GM12878 (cell line): ENCODE measurements around the gene CLSTN2. TPM values are rescaled to one million over a fixed set of nuclear protein-coding genes. Genes with fewer than 3 reads are reported as not detected.

Source experiments
- ATAC-seq: fragments of 200-7000 bp; cut with Tn5 transposase; 3 replicates; pipeline ENCODE4 v1.9.1; 2020; ENCODE audit warnings: mild to moderate bottlenecking, moderate library complexity
- BruUV-seq: library from RNA; stranded (reverse); fragments of 400-500 nt; replicated peaks from 2 replicates; lab custom pipeline; 2021; lab: Mats Ljungman, UMichigan
- CTCF ChIA-PET: fragments of 300-600 bp; sonication (Branson Sonifier 250); formaldehyde crosslinking; extraction: SDS; loops from one replicate; lab custom pipeline; 2021; ENCODE audit warnings: inconsistent platforms; lab: Yijun Ruan, JAX
- POLR2A ChIA-PET: fragments of 350-600 bp; formaldehyde crosslinking; extraction: SDS; loops from one replicate; lab custom pipeline; 2021; ENCODE audit warnings: inconsistent platforms; lab: Charles Lee
- RAD21 ChIA-PET: fragments of 300-600 bp; sonication (Branson Sonifier 250); formaldehyde crosslinking; loops from one replicate; lab custom pipeline; 2023; ENCODE audit warnings: antibody characterized with exemption; ENCODE audit not compliant: unreplicated experiment; lab: Charles Lee
- SMC1A ChIA-PET: fragments of 300-600 bp; sonication (Branson Sonifier 250); formaldehyde crosslinking; loops from one replicate; lab custom pipeline; 2023; ENCODE audit not compliant: unreplicated experiment, uncharacterized antibody; lab: Charles Lee
- DNase-seq: peaks from one replicate; pipeline ENCODE4 v3.0.0-alpha.2; 2011; ENCODE audit warnings: low read depth, low spot score
- FAIRE-seq: peaks from 3 replicates; lab custom pipeline; 2011; peaks lifted over from hg19 to GRCh38; lab: Jason Lieb, UNC
- H2AFZ ChIP-seq: 2 replicates; pipeline ENCODE4 v1.6.0; 2011; ENCODE audit warnings: low read depth, low read length, control low read depth; ENCODE audit not compliant: control insufficient read depth
- H3K27ac ChIP-seq: 2 replicates; pipeline ENCODE4 v1.5.1; 2011; ENCODE audit warnings: control low read depth; ENCODE audit not compliant: control insufficient read depth, insufficient read depth
- H3K27me3 ChIP-seq, 2 experiments: replicated peaks in 1 of 2; 2 replicates each; pipeline versions ENCODE4 v1.6.0 to v1.6.1; 2011; ENCODE audit warnings: low read length in 1 of 2; ENCODE audit not compliant: control insufficient read depth in 2 of 2, insufficient read depth in 2 of 2
- H3K36me3 ChIP-seq, 2 experiments: 2 replicates each; pipeline ENCODE4 v1.5.1; 2011; ENCODE audit warnings: low read length in 1 of 2; ENCODE audit not compliant: control insufficient read depth in 2 of 2, insufficient read depth in 2 of 2
- H3K4me1 ChIP-seq: 2 replicates; pipeline ENCODE4 v1.6.1; 2011; ENCODE audit warnings: mild to moderate bottlenecking, low read length, moderate library complexity, mixed read lengths; ENCODE audit not compliant: control insufficient read depth, insufficient read depth
- H3K4me2 ChIP-seq: 2 replicates; pipeline ENCODE4 v1.6.0; 2011; ENCODE audit warnings: control low read depth; ENCODE audit not compliant: control insufficient read depth, insufficient read depth
- H3K4me3 ChIP-seq: fragments of 200-600 bp; sonication (generic); 2 replicates; pipeline ENCODE4 v1.5.1; 2016
- H3K79me2 ChIP-seq: 2 replicates; pipeline ENCODE4 v1.6.0; 2011; ENCODE audit warnings: low read length; ENCODE audit not compliant: control insufficient read depth, insufficient read depth
- H3K9ac ChIP-seq: 2 replicates; pipeline ENCODE4 v1.8.0; 2011; ENCODE audit warnings: low read length, control low read depth, mixed read lengths; ENCODE audit not compliant: control insufficient read depth, insufficient read depth
- H3K9me3 ChIP-seq: replicated peaks from 3 replicates; pipeline ENCODE4 v1.5.1; 2011; ENCODE audit warnings: mild to moderate bottlenecking, low read length; ENCODE audit not compliant: control insufficient read depth, insufficient read depth
- H4K20me1 ChIP-seq: 2 replicates; pipeline ENCODE4 v1.6.0; 2011; ENCODE audit not compliant: control insufficient read depth, insufficient read depth
- JUNB ChIP-seq: IDR thresholded peaks from 2 replicates; pipeline ENCODE4 v1.6.1; 2016; ENCODE audit warnings: antibody characterized with exemption, mild to moderate bottlenecking
- RCOR1 ChIP-seq: conservative IDR thresholded peaks from 2 replicates; pipeline ENCODE4 v1.6.1; 2012; ENCODE audit warnings: low read depth, low read length, improper control_type of control experiment
- SMC3 ChIP-seq: IDR thresholded peaks from 2 replicates; pipeline ENCODE4 v1.6.1; 2011; ENCODE audit warnings: low read length, improper control_type of control experiment, borderline replicate concordance
- STAT1 ChIP-seq: fragments of 450-650 bp; conservative IDR thresholded peaks from 2 replicates; pipeline ENCODE4 v1.6.1; 2014; ENCODE audit warnings: antibody characterized with exemption, mild to moderate bottlenecking
- TAF1 ChIP-seq: IDR thresholded peaks from 2 replicates; pipeline ENCODE4 v1.6.1; 2011; ENCODE audit warnings: mild to moderate bottlenecking, low read depth, low read length, borderline replicate concordance
- YBX1 ChIP-seq: fragments of 450-650 bp; IDR thresholded peaks from 2 replicates; pipeline ENCODE4 v1.6.1; 2016; ENCODE audit warnings: antibody characterized with exemption
- WGBS: methylation state at CpG from one replicate; pipeline ENCODE4 v1.1.6; 2016; ENCODE audit warnings: low lambda C conversion rate; ENCODE audit not compliant: insufficient replicate concordance, insufficient coverage; ENCODE audit errors: missing lambda C conversion rate; 5-methylcytosine and 5-hydroxymethylcytosine counted together
- in situ Hi-C: fragments of 300-500 bp; cut with MboI; formaldehyde crosslinking; loops from 9 replicates; pipeline ENCODE4 v1.14.3; 2018; ENCODE audit warnings: mixed read lengths
- intact Hi-C: fragments of 100-400 bp; cut with micrococcal nuclease; formaldehyde crosslinking; loops from one replicate; pipeline ENCODE4 v1.14.2; 2022; ENCODE audit not compliant: unreplicated experiment
- polyA plus RNA-seq, 11 experiments: library from polyadenylated mRNA; depleted of rRNA in 4 of 11; unstranded in 6 of 11; stranded (reverse) in 5 of 11; fragments of >200 nt; fragmentation: Nextera tagmentation in 4 of 11; fragmentation: Illumina TruSeq in 1 of 11; extraction: Ambion mirVana in 4 of 11; extraction: Trizol in 1 of 11; gene quantifications; 1 replicate in 1 of 11; 2 replicates in 10 of 11; pipeline versions ENCODE4 v1.2.1 to v1.2.3, GENCODE V29; 2011 to 2016; ENCODE audit warnings: inconsistent platforms in 2 of 11, missing spikeins in 2 of 11, low read depth in 1 of 11
- total RNA-seq, 4 experiments: library from RNA; depleted of rRNA in 3 of 4; stranded (reverse); fragments of >200 nt in 3 of 4; fragmentation: Illumina TruSeq in 1 of 4; extraction: Trizol in 1 of 4; gene quantifications; 2 replicates each; pipeline versions ENCODE4 v1.2.1 to v1.2.3, GENCODE V29; 2013 to 2021
- TF ChIP-seq, protein P1 (sequence below): fragments of 450-650 bp; IDR thresholded peaks from 2 replicates; pipeline ENCODE4 v1.6.1; 2016; ENCODE audit warnings: mild to moderate bottlenecking
- TF ChIP-seq, protein P2 (sequence below): fragments of 450-650 bp; IDR thresholded peaks from 2 replicates; pipeline ENCODE4 v1.6.1; 2018; ENCODE audit warnings: mild to moderate bottlenecking, low read depth, moderate library complexity; ENCODE audit not compliant: partially characterized antibody

Gene CLSTN2
- total and polyA plus RNA-seq, 10 of the 15 experiments (the other 5 are each of a cell fraction or from before 2014, with no cell fraction given) = under 0.01 to 0.10 (median under 0.01) TPM; not detected in 5

DNA sequence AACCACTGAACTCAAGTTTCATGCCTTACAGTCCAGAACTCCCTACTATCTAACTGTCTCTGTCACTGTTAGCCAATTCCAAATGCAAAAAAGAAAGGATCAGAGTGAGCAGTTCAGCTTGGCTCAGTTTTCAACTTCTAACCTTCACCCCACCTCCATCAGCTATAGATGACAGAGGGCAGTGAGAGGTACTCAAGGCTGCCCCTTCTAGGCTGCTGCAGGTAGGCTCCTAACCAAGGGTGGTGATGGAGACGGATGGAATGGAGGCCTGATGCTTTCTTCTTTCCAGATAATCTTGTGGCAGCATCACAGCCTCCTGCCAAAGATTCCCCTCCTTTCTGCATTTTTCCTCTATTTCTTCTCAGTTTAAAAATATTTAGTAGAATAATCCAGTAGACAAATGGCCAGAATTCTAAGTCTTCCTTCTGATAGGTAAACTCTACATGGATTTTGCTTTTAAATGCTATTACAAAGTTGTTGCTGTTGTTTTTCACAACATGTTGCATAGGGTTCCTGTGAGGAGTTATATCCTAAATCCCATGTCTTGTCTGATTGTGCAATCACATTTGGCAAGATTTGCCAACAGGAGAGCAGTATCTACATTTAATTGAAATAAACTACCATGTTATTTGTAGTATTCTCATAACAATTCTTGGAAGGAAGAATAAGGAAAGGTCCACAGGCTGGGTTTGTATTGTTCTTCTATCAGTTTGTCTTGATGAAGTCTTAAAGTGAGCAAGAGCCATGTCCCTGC, 441.3 kb downstream of the CLSTN2 start:
- H3K9me3 ChIP-seq = no peaks in the 10 kb centered on the region
- RAD21 ChIA-PET = interaction anchor here (1.3 kb wide), 1 partner anchor 17 kb away, joined by 3 read pairs; no protein-coding TSS in a partner anchor
- H3K27ac ChIP-seq = no peak overlapping the region
- H3K36me3 ChIP-seq = no peaks in the 10 kb centered on the region
- no peak overlapping the region for H3K4me2 ChIP-seq
- in situ Hi-C loops = no loop called here
- SMC1A ChIA-PET = no interaction called here
- no peaks in the 10 kb centered on the region for H4K20me1 ChIP-seq
- ATAC-seq (no peak), DNase-seq (no peak), FAIRE-seq (no peak)
- intact Hi-C loops = no loop called here
- H3K4me3 ChIP-seq = no peak overlapping the region
- no peak overlapping the region for H2AFZ ChIP-seq
- CTCF ChIA-PET = interaction anchor here (1.3 kb wide), 1 partner anchor 122 kb away, joined by 3 read pairs; no protein-coding TSS in a partner anchor
- H3K9ac ChIP-seq = no peak overlapping the region
- no peaks in the 10 kb centered on the region for H3K4me1 ChIP-seq
- H3K79me2 ChIP-seq = no peaks in the 10 kb centered on the region
- TF ChIP-seq SMC3 (no peak), YBX1 (no peak), RCOR1 (no peak), STAT1 (no peak), TAF1 (no peak), JUNB (no peak)
- TF ChIP-seq, protein P1, sequence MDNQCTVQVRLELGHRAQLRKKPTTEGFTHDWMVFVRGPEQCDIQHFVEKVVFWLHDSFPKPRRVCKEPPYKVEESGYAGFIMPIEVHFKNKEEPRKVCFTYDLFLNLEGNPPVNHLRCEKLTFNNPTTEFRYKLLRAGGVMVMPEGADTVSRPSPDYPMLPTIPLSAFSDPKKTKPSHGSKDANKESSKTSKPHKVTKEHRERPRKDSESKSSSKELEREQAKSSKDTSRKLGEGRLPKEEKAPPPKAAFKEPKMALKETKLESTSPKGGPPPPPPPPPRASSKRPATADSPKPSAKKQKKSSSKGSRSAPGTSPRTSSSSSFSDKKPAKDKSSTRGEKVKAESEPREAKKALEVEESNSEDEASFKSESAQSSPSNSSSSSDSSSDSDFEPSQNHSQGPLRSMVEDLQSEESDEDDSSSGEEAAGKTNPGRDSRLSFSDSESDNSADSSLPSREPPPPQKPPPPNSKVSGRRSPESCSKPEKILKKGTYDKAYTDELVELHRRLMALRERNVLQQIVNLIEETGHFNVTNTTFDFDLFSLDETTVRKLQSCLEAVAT = no peak
- TF ChIP-seq, protein P2, sequence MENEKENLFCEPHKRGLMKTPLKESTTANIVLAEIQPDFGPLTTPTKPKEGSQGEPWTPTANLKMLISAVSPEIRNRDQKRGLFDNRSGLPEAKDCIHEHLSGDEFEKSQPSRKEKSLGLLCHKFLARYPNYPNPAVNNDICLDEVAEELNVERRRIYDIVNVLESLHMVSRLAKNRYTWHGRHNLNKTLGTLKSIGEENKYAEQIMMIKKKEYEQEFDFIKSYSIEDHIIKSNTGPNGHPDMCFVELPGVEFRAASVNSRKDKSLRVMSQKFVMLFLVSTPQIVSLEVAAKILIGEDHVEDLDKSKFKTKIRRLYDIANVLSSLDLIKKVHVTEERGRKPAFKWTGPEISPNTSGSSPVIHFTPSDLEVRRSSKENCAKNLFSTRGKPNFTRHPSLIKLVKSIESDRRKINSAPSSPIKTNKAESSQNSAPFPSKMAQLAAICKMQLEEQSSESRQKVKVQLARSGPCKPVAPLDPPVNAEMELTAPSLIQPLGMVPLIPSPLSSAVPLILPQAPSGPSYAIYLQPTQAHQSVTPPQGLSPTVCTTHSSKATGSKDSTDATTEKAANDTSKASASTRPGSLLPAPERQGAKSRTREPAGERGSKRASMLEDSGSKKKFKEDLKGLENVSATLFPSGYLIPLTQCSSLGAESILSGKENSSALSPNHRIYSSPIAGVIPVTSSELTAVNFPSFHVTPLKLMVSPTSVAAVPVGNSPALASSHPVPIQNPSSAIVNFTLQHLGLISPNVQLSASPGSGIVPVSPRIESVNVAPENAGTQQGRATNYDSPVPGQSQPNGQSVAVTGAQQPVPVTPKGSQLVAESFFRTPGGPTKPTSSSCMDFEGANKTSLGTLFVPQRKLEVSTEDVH = no peak
- no peaks in the 10 kb centered on the region; a peak in 1 of 4 replicates for H3K27me3 ChIP-seq
- BruUV-seq = no TSS peak
- POLR2A ChIA-PET = no interaction called here
- 7% methylated on average over 1 of the region's 1 CpG for WGBS
